ENCODE data around the gene HMCN1. TPM values are rescaled to one million over a fixed set of nuclear protein-coding genes. Genes with fewer than 3 reads are reported as not detected.

HMCN1 gene
- total and polyA plus RNA-seq, 9 donors = 7.9 to 22.6 (median 11.2) TPM

GRCh38 chr1:185996211-185996610 lies 262.0 kb downstream of the HMCN1 start:
- Histone ChIP-seq H3K9me3 (replicated peaks; ENCODE audit: control insufficient read depth, low read depth, low read length) (no peaks in the 10 kb centered on the region), H3K27me3 (ENCODE audit: control insufficient read depth, insufficient read depth, low read length) (no peaks in the 10 kb centered on the region), H3K4me3 (ENCODE audit: low read length) (no peak overlapping the region), H3K27ac (ENCODE audit: low read length) (no peak overlapping the region), H3K36me3 (ENCODE audit: control insufficient read depth, insufficient read depth, low read length) (no peaks in the 10 kb centered on the region), H3K4me1 (ENCODE audit: control insufficient read depth, insufficient read depth, low read length) (no peaks in the 10 kb centered on the region)
- 88% methylated on average over 2 of the region's 2 CpGs for WGBS (ENCODE audit: insufficient coverage)
- DNase-seq = no peak

GRCh38 chr1:185998391-185998790 lies 264.2 kb downstream of the HMCN1 start:
- Histone ChIP-seq H3K27ac (ENCODE audit: low read length) (no peak overlapping the region), H3K36me3 (ENCODE audit: control insufficient read depth, insufficient read depth, low read length) (no peaks in the 10 kb centered on the region), H3K4me1 (ENCODE audit: control insufficient read depth, insufficient read depth, low read length) (no peaks in the 10 kb centered on the region), H3K4me3 (ENCODE audit: low read length) (no peak overlapping the region), H3K9me3 (replicated peaks; ENCODE audit: control insufficient read depth, low read depth, low read length) (no peaks in the 10 kb centered on the region), H3K27me3 (ENCODE audit: control insufficient read depth, insufficient read depth, low read length) (no peaks in the 10 kb centered on the region)
- DNase-seq = no peak
- WGBS (ENCODE audit: insufficient coverage) = 67% methylated on average over 1 of the region's 2 CpGs

GRCh38 chr1:186002406-186002805 lies 268.2 kb downstream of the HMCN1 start:
- H3K27ac ChIP-seq (ENCODE audit: low read length) = no peak overlapping the region
- WGBS (ENCODE audit: insufficient coverage) = no CpG with 5 or more reads among the region's 2 CpGs

GRCh38 chr1:186009039-186009737 lies 275.0 kb downstream of the HMCN1 start:
- Histone ChIP-seq H3K4me1 (ENCODE audit: control insufficient read depth, insufficient read depth, low read length) (no peaks in the 10 kb centered on the region), H3K27me3 (ENCODE audit: control insufficient read depth, insufficient read depth, low read length) (no peaks in the 10 kb centered on the region), H3K36me3 (ENCODE audit: control insufficient read depth, insufficient read depth, low read length) (no peaks in the 10 kb centered on the region), H3K4me3 (ENCODE audit: low read length) (no peak overlapping the region), H3K27ac (ENCODE audit: low read length) (no peak overlapping the region), H3K9me3 (replicated peaks; ENCODE audit: control insufficient read depth, low read depth, low read length) (no peaks in the 10 kb centered on the region)
- DNase-seq = no peak
- no CpG with 5 or more reads among the region's 1 CpG for WGBS (ENCODE audit: insufficient coverage)

More at GRCh38 chr1:186002406-186002805, 268.2 kb downstream of the HMCN1 start:
- no peaks in the 10 kb centered on the region for H3K9me3 ChIP-seq (replicated peaks; ENCODE audit: control insufficient read depth, low read depth, low read length)
- H3K27me3 ChIP-seq (ENCODE audit: control insufficient read depth, insufficient read depth, low read length) = no peaks in the 10 kb centered on the region
- no peak overlapping the region for H3K4me3 ChIP-seq (ENCODE audit: low read length)
- no peak for DNase-seq
- no peaks in the 10 kb centered on the region for H3K4me1 ChIP-seq (ENCODE audit: control insufficient read depth, insufficient read depth, low read length)
- H3K36me3 ChIP-seq (ENCODE audit: control insufficient read depth, insufficient read depth, low read length) = no peaks in the 10 kb centered on the region

- Histone ChIP-seq H3K36me3 (ENCODE audit: control insufficient read depth, insufficient read depth, low read length) (no peaks in the 10 kb centered on the region), H3K27me3 (ENCODE audit: control insufficient read depth, insufficient read depth, low read length) (no peaks in the 10 kb centered on the region), H3K4me1 (ENCODE audit: control insufficient read depth, insufficient read depth, low read length) (no peaks in the 10 kb centered on the region), H3K27ac (ENCODE audit: low read length) (no peak overlapping the region), H3K4me3 (ENCODE audit: low read length) (no peak overlapping the region), H3K9me3 (replicated peaks; ENCODE audit: control insufficient read depth, low read depth, low read length) (no peaks in the 10 kb centered on the region)
- no peak for DNase-seq
Measured at GRCh38 chr1:186014370-186015037, 280.3 kb downstream of the HMCN1 start.

- H3K4me3 ChIP-seq (ENCODE audit: low read length) = no peak overlapping the region
- H3K36me3 ChIP-seq (ENCODE audit: control insufficient read depth, insufficient read depth, low read length) = no peaks in the 10 kb centered on the region
- DNase-seq = no peak
- no peaks in the 10 kb centered on the region for H3K27me3 ChIP-seq (ENCODE audit: control insufficient read depth, insufficient read depth, low read length)
- no peaks in the 10 kb centered on the region for H3K9me3 ChIP-seq (replicated peaks; ENCODE audit: control insufficient read depth, low read depth, low read length)
- no peak overlapping the region for H3K27ac ChIP-seq (ENCODE audit: low read length)
- H3K4me1 ChIP-seq (ENCODE audit: control insufficient read depth, insufficient read depth, low read length) = no peaks in the 10 kb centered on the region
Measured at GRCh38 chr1:186016856-186017255, 282.7 kb downstream of the HMCN1 start.

- no peak overlapping the region for H3K4me3 ChIP-seq (ENCODE audit: low read length)
- no peak for DNase-seq
- no peaks in the 10 kb centered on the region for H3K27me3 ChIP-seq (ENCODE audit: control insufficient read depth, insufficient read depth, low read length)
- no CpG with 5 or more reads among the region's 1 CpG for whole genome bisulfite sequencing (ENCODE audit: insufficient coverage)
- no peaks in the 10 kb centered on the region for H3K36me3 ChIP-seq (ENCODE audit: control insufficient read depth, insufficient read depth, low read length)
- H3K27ac ChIP-seq (ENCODE audit: low read length) = no peak overlapping the region
- H3K9me3 ChIP-seq (replicated peaks; ENCODE audit: control insufficient read depth, low read depth, low read length) = no peaks in the 10 kb centered on the region
- no peaks in the 10 kb centered on the region for H3K4me1 ChIP-seq (ENCODE audit: control insufficient read depth, insufficient read depth, low read length)
Measured at GRCh38 chr1:186022184-186022583, 288.0 kb downstream of the HMCN1 start.

- Histone ChIP-seq H3K36me3 (ENCODE audit: control insufficient read depth, insufficient read depth, low read length) (no peaks in the 10 kb centered on the region), H3K9me3 (replicated peaks; ENCODE audit: control insufficient read depth, low read depth, low read length) (no peaks in the 10 kb centered on the region), H3K4me3 (ENCODE audit: low read length) (no peak overlapping the region), H3K27me3 (ENCODE audit: control insufficient read depth, insufficient read depth, low read length) (no peaks in the 10 kb centered on the region), H3K4me1 (ENCODE audit: control insufficient read depth, insufficient read depth, low read length) (no peaks in the 10 kb centered on the region), H3K27ac (ENCODE audit: low read length) (no peak overlapping the region)
- no CpG with 5 or more reads among the region's 1 CpG for WGBS (ENCODE audit: insufficient coverage)
- DNase-seq = peak; percentile 39
Measured at GRCh38 chr1:186026946-186027345, 292.8 kb downstream of the HMCN1 start.

GRCh38 chr1:186027621-186028020 lies 293.4 kb downstream of the HMCN1 start:
- Histone ChIP-seq H3K9me3 (replicated peaks; ENCODE audit: control insufficient read depth, low read depth, low read length) (no peaks in the 10 kb centered on the region), H3K36me3 (ENCODE audit: control insufficient read depth, insufficient read depth, low read length) (no peaks in the 10 kb centered on the region), H3K4me1 (ENCODE audit: control insufficient read depth, insufficient read depth, low read length) (no peaks in the 10 kb centered on the region), H3K4me3 (ENCODE audit: low read length) (no peak overlapping the region), H3K27ac (ENCODE audit: low read length) (no peak overlapping the region), H3K27me3 (ENCODE audit: control insufficient read depth, insufficient read depth, low read length) (no peaks in the 10 kb centered on the region)
- DNase-seq = peak; percentile 61
- WGBS (ENCODE audit: insufficient coverage) = no CpG with 5 or more reads among the region's 3 CpGs

- H3K9me3 ChIP-seq (replicated peaks; ENCODE audit: control insufficient read depth, low read depth, low read length) = no peaks in the 10 kb centered on the region
- no peak overlapping the region for H3K27ac ChIP-seq (ENCODE audit: low read length)
- H3K36me3 ChIP-seq (ENCODE audit: control insufficient read depth, insufficient read depth, low read length) = no peaks in the 10 kb centered on the region
- H3K4me3 ChIP-seq (ENCODE audit: low read length) = no peak overlapping the region
- DNase-seq = no peak
- H3K4me1 ChIP-seq (ENCODE audit: control insufficient read depth, insufficient read depth, low read length) = no peaks in the 10 kb centered on the region
- H3K27me3 ChIP-seq (ENCODE audit: control insufficient read depth, insufficient read depth, low read length) = no peaks in the 10 kb centered on the region
Measured at GRCh38 chr1:186030453-186030852, 296.3 kb downstream of the HMCN1 start.

Measured in muscle of leg (tissue), 11 donors.